A673 (cell line): Measurements from ENCODE around the gene POU2AF3. TPM values are rescaled to one million over a fixed set of nuclear protein-coding genes. Genes with fewer than 3 reads are reported as not detected.
"Not testable (repeated sequence)": the region's sequence is repeated elsewhere in the genome, so short reads cannot be mapped to it uniquely, and the experiment has no call there.

Experiments used
- BruUV-seq: library from RNA; stranded (reverse); fragments of 400-500 nt; replicated peaks from 2 replicates; lab custom pipeline; 2021; lab: Mats Ljungman, UMichigan
- CTCF ChIA-PET: fragments of 300-600 bp; sonication (Branson Sonifier 250); formaldehyde crosslinking; loops from one replicate; lab custom pipeline; 2022; ENCODE audit warnings: antibody characterized with exemption; lab: Charles Lee
- POLR2A ChIA-PET: fragments of 300-600 bp; sonication (Branson Sonifier 250); formaldehyde crosslinking; loops from one replicate; lab custom pipeline; 2022; ENCODE audit warnings: antibody characterized with exemption; ENCODE audit not compliant: low non-redundant PET; lab: Charles Lee
- DNase-seq: peaks from one replicate; pipeline ENCODE4 v3.0.0-alpha.2; 2015; ENCODE audit warnings: low spot score
- H3K27ac ChIP-seq: fragments of 200-600 bp; sonication (generic); 2 replicates; pipeline ENCODE4 v1.5.1; 2016; ENCODE audit warnings: mixed run types, low read depth, mild to moderate bottlenecking, mixed read lengths, antibody characterized with exemption, low read length; ENCODE audit not compliant: poor library complexity, severe bottlenecking
- H3K27me3 ChIP-seq: fragments of 200-600 bp; sonication (generic); replicated peaks from 2 replicates; pipeline ENCODE4 v1.6.1; 2017; ENCODE audit warnings: mixed run types, low read depth, mild to moderate bottlenecking, mixed read lengths, antibody characterized with exemption, low read length; ENCODE audit not compliant: insufficient read depth, poor library complexity
- H3K36me3 ChIP-seq: fragments of 200-600 bp; sonication (generic); 2 replicates; pipeline ENCODE4 v1.6.1; 2016; ENCODE audit warnings: mixed run types, mild to moderate bottlenecking, mixed read lengths, antibody characterized with exemption, low read length; ENCODE audit not compliant: insufficient read depth, poor library complexity, severe bottlenecking
- H3K4me1 ChIP-seq: fragments of 200-600 bp; sonication (generic); 2 replicates; pipeline ENCODE4 v1.6.1; 2017; ENCODE audit warnings: mixed run types, mild to moderate bottlenecking, mixed read lengths, antibody characterized with exemption, low read length; ENCODE audit not compliant: insufficient read depth, poor library complexity, severe bottlenecking
- H3K4me3 ChIP-seq: fragments of 200-600 bp; sonication (generic); 2 replicates; pipeline ENCODE4 v1.5.1; 2016; ENCODE audit warnings: low read depth, mixed run types, mild to moderate bottlenecking, mixed read lengths, low read length; ENCODE audit not compliant: poor library complexity, severe bottlenecking
- H3K9me3 ChIP-seq: fragments of 200-600 bp; sonication (generic); 2 replicates; pipeline ENCODE4 v1.6.1; 2016; ENCODE audit warnings: mixed run types, low read depth, mild to moderate bottlenecking, mixed read lengths, antibody characterized with exemption, low read length; ENCODE audit not compliant: poor library complexity, severe bottlenecking
- EZH2 ChIP-seq: fragments of 200-600 bp; sonication (generic); IDR thresholded peaks from 2 replicates; pipeline ENCODE4 v1.6.1; 2017; ENCODE audit warnings: borderline replicate concordance, low read depth, mild to moderate bottlenecking, mixed read lengths, antibody characterized with exemption, low read length; ENCODE audit not compliant: poor library complexity, severe bottlenecking
- intact Hi-C: fragments of 100-400 bp; cut with micrococcal nuclease; formaldehyde crosslinking; loops from one replicate; pipeline ENCODE4 v1.10.0; 2022; ENCODE audit not compliant: unreplicated experiment
- total RNA-seq: library from RNA; stranded (reverse); gene quantifications from 2 replicates; pipeline ENCODE4 v1.2.3, GENCODE V29; 2021
- TF ChIP-seq, protein P1 (sequence below): fragments of 300-800, 200-600 bp; sonication (generic); conservative IDR thresholded peaks from 2 replicates; pipeline ENCODE4 v1.5.1; 2017; ENCODE audit warnings: low read depth, mild to moderate bottlenecking, antibody characterized with exemption, low read length, moderate library complexity, mixed read lengths

POU2AF3 gene
- total RNA-seq, 1 experiment from 2014 or later = 0.77 TPM

DNA sequence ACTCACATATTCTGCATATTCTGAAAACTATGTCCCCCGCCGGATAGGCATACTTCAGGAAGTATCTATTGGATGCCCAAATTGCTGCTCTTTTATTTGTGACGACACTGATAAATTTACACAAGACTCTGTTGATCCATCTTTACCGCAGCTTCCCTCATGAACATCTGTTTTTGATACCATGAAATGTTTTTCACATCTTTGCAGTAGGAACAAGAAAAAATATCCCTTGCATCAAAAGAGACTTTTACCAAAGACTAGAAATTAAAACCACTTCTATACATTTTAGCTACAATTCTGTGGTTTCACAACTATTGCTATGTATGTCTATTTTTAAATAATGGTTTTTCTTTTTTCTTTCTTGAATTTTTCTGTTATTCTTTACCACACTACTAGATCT lies 37.5 kb upstream of the POU2AF3 start:
- ChIA-PET POLR2A (no interaction called here), CTCF (no interaction called here)
- intact Hi-C loops = no loop called here

DNA sequence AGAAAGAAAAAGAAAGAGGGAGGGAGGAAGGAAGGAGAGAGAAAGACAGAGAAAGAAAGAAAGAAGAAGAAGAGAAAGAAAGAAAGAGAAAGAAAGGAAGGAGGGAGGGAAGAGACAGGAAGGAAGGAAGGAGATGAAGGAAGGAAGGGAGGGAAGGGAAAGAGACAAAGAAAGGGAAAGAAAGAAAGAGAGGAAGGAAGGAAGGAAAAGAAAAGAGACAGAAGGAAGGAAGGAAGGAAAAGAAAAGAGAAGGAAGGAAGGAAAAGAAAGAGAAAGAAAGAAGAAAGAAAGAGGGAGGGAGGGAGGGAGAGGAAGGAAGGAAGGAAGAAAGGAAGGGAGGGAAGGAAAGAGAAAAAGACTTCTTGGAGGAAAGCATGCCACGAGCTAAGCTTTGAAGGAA lies 33.7 kb upstream of the POU2AF3 start:
- Histone ChIP-seq H3K9me3 (no peaks in the 10 kb centered on the region), H3K27me3 (no peaks in the 10 kb centered on the region), H3K27ac (no peak overlapping the region), H3K4me1 (no peaks in the 10 kb centered on the region), H3K36me3 (no peaks in the 10 kb centered on the region), H3K4me3 (no peak overlapping the region)
- TF ChIP-seq, protein P1, sequence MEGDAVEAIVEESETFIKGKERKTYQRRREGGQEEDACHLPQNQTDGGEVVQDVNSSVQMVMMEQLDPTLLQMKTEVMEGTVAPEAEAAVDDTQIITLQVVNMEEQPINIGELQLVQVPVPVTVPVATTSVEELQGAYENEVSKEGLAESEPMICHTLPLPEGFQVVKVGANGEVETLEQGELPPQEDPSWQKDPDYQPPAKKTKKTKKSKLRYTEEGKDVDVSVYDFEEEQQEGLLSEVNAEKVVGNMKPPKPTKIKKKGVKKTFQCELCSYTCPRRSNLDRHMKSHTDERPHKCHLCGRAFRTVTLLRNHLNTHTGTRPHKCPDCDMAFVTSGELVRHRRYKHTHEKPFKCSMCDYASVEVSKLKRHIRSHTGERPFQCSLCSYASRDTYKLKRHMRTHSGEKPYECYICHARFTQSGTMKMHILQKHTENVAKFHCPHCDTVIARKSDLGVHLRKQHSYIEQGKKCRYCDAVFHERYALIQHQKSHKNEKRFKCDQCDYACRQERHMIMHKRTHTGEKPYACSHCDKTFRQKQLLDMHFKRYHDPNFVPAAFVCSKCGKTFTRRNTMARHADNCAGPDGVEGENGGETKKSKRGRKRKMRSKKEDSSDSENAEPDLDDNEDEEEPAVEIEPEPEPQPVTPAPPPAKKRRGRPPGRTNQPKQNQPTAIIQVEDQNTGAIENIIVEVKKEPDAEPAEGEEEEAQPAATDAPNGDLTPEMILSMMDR = no peak
- no peak for TF ChIP-seq EZH2
- no TSS peak for BruUV-seq
- intact Hi-C loops = no loop called here
- POLR2A ChIA-PET = no interaction called here
- DNase-seq = no peak
- CTCF ChIA-PET = no interaction called here

More for the DNA sequence above, 37.5 kb upstream of the POU2AF3 start:
- BruUV-seq = no TSS peak
- no peaks in the 10 kb centered on the region for H3K4me1 ChIP-seq
- no peak for DNase-seq
- no peak for TF ChIP-seq EZH2
- TF ChIP-seq, protein P1 = no peak
- no peak overlapping the region for H3K27ac ChIP-seq
- no peaks in the 10 kb centered on the region for H3K36me3 ChIP-seq
- no peaks in the 10 kb centered on the region for H3K9me3 ChIP-seq
- H3K4me3 ChIP-seq = no peak overlapping the region
- H3K27me3 ChIP-seq = no peaks in the 10 kb centered on the region

DNA sequence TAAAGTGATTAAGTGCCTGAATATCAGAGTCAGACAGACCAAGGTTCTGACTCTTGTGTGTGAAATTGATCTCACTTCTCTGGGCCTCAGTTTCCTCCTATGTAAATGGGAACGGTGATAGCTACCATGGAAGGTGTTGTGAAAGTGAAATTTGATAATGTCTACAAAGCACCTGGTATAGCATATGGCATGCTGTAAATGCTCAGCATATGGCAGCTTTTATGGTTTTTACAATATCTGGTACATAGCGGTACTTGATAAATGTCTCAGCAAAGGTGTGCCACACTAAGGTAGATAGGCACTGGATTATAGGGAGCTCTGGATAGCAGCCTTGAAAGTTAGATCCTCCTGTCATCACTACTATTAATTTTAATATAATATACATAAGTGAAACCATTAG lies 32.9 kb upstream of the POU2AF3 start:
- CTCF ChIA-PET = interaction anchor here (0.6 kb wide), 1 partner anchor 17 kb away, joined by 4 read pairs; no protein-coding TSS in a partner anchor
- POLR2A ChIA-PET = no interaction called here
- DNase-seq = no peak

DNA sequence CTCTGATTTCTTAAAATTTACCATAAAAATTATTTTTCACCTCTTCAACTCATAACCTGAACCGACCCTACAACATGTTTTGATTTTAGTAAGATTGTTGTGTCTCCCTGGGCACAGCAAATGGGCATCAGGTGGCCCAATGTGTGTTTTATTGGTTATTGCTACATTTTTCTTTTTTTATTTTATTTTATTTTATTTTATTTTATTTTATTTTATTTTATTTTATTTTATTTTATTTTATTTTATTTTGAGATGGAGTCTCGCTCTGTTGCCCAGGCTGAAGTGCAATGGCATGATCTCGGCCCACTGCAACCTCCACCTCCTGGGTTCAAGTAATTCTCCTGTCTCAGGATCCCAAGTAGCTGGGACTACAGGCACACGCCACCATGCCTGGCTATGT lies 30.0 kb upstream of the POU2AF3 start:
- DNase-seq, CTCF ChIA-PET, intact Hi-C loops: not testable (repeated sequence)

More for the DNA sequence above, 32.9 kb upstream of the POU2AF3 start:
- no peaks in the 10 kb centered on the region for H3K4me1 ChIP-seq
- BruUV-seq = no TSS peak
- no peaks in the 10 kb centered on the region for H3K36me3 ChIP-seq
- TF ChIP-seq EZH2 = no peak
- TF ChIP-seq, protein P1 = no peak
- intact Hi-C loops = no loop called here
- no peak overlapping the region for H3K4me3 ChIP-seq
- no peaks in the 10 kb centered on the region for H3K27me3 ChIP-seq
- no peak overlapping the region for H3K27ac ChIP-seq
- no peaks in the 10 kb centered on the region for H3K9me3 ChIP-seq

More for the DNA sequence above, 30.0 kb upstream of the POU2AF3 start:
- H3K27me3 ChIP-seq, H3K36me3 ChIP-seq, H3K9me3 ChIP-seq, POLR2A ChIA-PET, H3K27ac ChIP-seq, BruUV-seq, H3K4me3 ChIP-seq, H3K4me1 ChIP-seq: not testable (repeated sequence)
